ENCODE measurements around the gene GFOD1.
"Not testable (repeated sequence)": the region's sequence is repeated elsewhere in the genome, so short reads cannot be mapped to it uniquely, and the experiment has no call there.

DNA sequence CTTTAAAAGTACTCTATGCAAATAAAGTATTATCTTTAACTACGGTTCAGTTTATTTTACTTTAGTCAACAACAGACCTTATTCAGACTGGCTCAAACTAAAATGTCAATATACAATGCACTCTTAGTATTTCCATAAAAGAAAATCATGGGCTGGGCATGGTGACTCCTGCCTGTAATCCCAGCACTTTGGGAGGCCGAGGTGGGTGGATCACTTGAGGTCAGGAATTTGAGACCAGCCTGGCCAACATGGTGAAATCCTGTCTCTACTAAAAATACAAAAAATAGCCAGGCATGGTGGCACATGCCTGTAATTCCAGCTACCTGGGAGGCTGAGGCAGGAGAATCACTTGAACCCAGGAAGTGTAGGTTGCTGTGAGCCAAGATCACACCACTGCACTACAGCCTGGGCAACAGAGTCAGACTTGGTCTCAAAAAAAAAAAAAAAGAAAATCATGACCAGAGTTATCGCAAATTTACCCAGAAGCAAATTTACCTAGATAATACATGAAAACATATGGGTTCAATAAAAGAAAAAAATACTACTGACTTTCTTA is 161.3 kb downstream of the GFOD1 start:
- TF ChIP-seq, protein P1, sequence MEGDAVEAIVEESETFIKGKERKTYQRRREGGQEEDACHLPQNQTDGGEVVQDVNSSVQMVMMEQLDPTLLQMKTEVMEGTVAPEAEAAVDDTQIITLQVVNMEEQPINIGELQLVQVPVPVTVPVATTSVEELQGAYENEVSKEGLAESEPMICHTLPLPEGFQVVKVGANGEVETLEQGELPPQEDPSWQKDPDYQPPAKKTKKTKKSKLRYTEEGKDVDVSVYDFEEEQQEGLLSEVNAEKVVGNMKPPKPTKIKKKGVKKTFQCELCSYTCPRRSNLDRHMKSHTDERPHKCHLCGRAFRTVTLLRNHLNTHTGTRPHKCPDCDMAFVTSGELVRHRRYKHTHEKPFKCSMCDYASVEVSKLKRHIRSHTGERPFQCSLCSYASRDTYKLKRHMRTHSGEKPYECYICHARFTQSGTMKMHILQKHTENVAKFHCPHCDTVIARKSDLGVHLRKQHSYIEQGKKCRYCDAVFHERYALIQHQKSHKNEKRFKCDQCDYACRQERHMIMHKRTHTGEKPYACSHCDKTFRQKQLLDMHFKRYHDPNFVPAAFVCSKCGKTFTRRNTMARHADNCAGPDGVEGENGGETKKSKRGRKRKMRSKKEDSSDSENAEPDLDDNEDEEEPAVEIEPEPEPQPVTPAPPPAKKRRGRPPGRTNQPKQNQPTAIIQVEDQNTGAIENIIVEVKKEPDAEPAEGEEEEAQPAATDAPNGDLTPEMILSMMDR (IDR thresholded peaks at IDR 0.05) = not testable (repeated sequence)
- not testable (repeated sequence) for TF ChIP-seq TCF12 (IDR thresholded peaks at IDR 0.05); EP300 (IDR thresholded peaks at IDR 0.05; ENCODE audit: borderline replicate concordance in 1 of 2, low read depth in 1 of 2, low read length in 1 of 2); POLR2AphosphoS5 (IDR thresholded peaks at IDR 0.05; ENCODE audit: low read depth, low read length); RFX5 (IDR thresholded peaks at IDR 0.05; ENCODE audit: low read length)
